ENCODE data around the gene MYO5B.

Gene MYO5B

GRCh38 chr18:49907346-49907929, 287.5 kb downstream of the MYO5B start:
- H3K4me1 ChIP-seq (ENCODE audit: insufficient read depth, low read length): no peaks in the 10 kb centered on the region
- no peak for DNase-seq
- H3K9me3 ChIP-seq (ENCODE audit: insufficient read depth, low read length, severe bottlenecking): no peaks in the 10 kb centered on the region
- H3K27ac ChIP-seq (ENCODE audit: low read length): no peak overlapping the region
- no peak overlapping the region for H3K4me2 ChIP-seq (ENCODE audit: insufficient read depth, low read length)
- H2AFZ ChIP-seq (ENCODE audit: low read depth, low read length): no peak overlapping the region
- TF ChIP-seq EZH2 (IDR thresholded peaks at IDR 0.05; ENCODE audit: borderline replicate concordance, low read depth, low read length, severe bottlenecking): no peak
- TF ChIP-seq CTCF (IDR thresholded peaks at IDR 0.05; ENCODE audit: borderline replicate concordance, extremely low read depth, low read length, poor library complexity, severe bottlenecking): no peak
- H3K36me3 ChIP-seq (ENCODE audit: insufficient read depth, low read length): no peaks in the 10 kb centered on the region
- H3K9ac ChIP-seq (ENCODE audit: low read depth, low read length): no peak overlapping the region
- no peak for ATAC-seq (ENCODE audit: insufficient read depth, low read depth)
- peaks cover 9% of the 10 kb centered on the region for H4K20me1 ChIP-seq (ENCODE audit: insufficient read depth, low read length)
- H3K27me3 ChIP-seq (ENCODE audit: insufficient read depth, low read length, poor library complexity): peaks cover 7% of the 10 kb centered on the region
- no peaks in the 10 kb centered on the region for H3K79me2 ChIP-seq (ENCODE audit: insufficient read depth, low read length)
- no peak overlapping the region for H3K4me3 ChIP-seq (ENCODE audit: low read depth in 1 of 2, low read length in 2 of 2)

GRCh38 chr18:49905771-49906170, 289.2 kb downstream of the MYO5B start:
- H3K79me2 ChIP-seq (ENCODE audit: insufficient read depth, low read length): no peaks in the 10 kb centered on the region
- ATAC-seq (ENCODE audit: insufficient read depth, low read depth) (no peak), DNase-seq (no peak)
- no peaks in the 10 kb centered on the region for H3K9me3 ChIP-seq (ENCODE audit: insufficient read depth, low read length, severe bottlenecking)
- H3K36me3 ChIP-seq (ENCODE audit: insufficient read depth, low read length): no peaks in the 10 kb centered on the region
- H3K27ac ChIP-seq (ENCODE audit: low read length): no peak overlapping the region
- H3K4me1 ChIP-seq (ENCODE audit: insufficient read depth, low read length): no peaks in the 10 kb centered on the region
- no peak overlapping the region for H3K4me3 ChIP-seq (ENCODE audit: low read depth in 1 of 2, low read length in 2 of 2)
- H3K27me3 ChIP-seq (ENCODE audit: insufficient read depth, low read length, poor library complexity): peaks cover 7% of the 10 kb centered on the region
- no peak overlapping the region for H2AFZ ChIP-seq (ENCODE audit: low read depth, low read length)
- H3K9ac ChIP-seq (ENCODE audit: low read depth, low read length): no peak overlapping the region
- peaks cover 9% of the 10 kb centered on the region for H4K20me1 ChIP-seq (ENCODE audit: insufficient read depth, low read length)
- no peak for TF ChIP-seq EZH2 (IDR thresholded peaks at IDR 0.05; ENCODE audit: borderline replicate concordance, low read depth, low read length, severe bottlenecking)
- TF ChIP-seq CTCF (IDR thresholded peaks at IDR 0.05; ENCODE audit: borderline replicate concordance, extremely low read depth, low read length, poor library complexity, severe bottlenecking): no peak
- H3K4me2 ChIP-seq (ENCODE audit: insufficient read depth, low read length): no peak overlapping the region

- peaks cover 9% of the 10 kb centered on the region for H4K20me1 ChIP-seq (ENCODE audit: insufficient read depth, low read length)
These were observed 289.9 kb downstream of the MYO5B start for GRCh38 chr18:49904871-49905555.

More at GRCh38 chr18:49904871-49905555, 289.9 kb downstream of the MYO5B start:
- H3K4me1 ChIP-seq (ENCODE audit: insufficient read depth, low read length): no peaks in the 10 kb centered on the region
- no peak overlapping the region for H2AFZ ChIP-seq (ENCODE audit: low read depth, low read length)
- H3K4me3 ChIP-seq (ENCODE audit: low read depth in 1 of 2, low read length in 2 of 2): no peak overlapping the region
- H3K79me2 ChIP-seq (ENCODE audit: insufficient read depth, low read length): no peaks in the 10 kb centered on the region
- no peaks in the 10 kb centered on the region for H3K9me3 ChIP-seq (ENCODE audit: insufficient read depth, low read length, severe bottlenecking)
- ATAC-seq (ENCODE audit: insufficient read depth, low read depth): no peak
- peaks cover 7% of the 10 kb centered on the region for H3K27me3 ChIP-seq (ENCODE audit: insufficient read depth, low read length, poor library complexity)
- H3K27ac ChIP-seq (ENCODE audit: low read length): no peak overlapping the region
- H3K4me2 ChIP-seq (ENCODE audit: insufficient read depth, low read length): no peak overlapping the region
- H3K9ac ChIP-seq (ENCODE audit: low read depth, low read length): no peak overlapping the region
- TF ChIP-seq CTCF (IDR thresholded peaks at IDR 0.05; ENCODE audit: borderline replicate concordance, extremely low read depth, low read length, poor library complexity, severe bottlenecking): no peak
- TF ChIP-seq EZH2 (IDR thresholded peaks at IDR 0.05; ENCODE audit: borderline replicate concordance, low read depth, low read length, severe bottlenecking): no peak
- H3K36me3 ChIP-seq (ENCODE audit: insufficient read depth, low read length): no peaks in the 10 kb centered on the region
- DNase-seq: no peak

All from DND-41 (cell line).